ENCODE results near the gene STRN. TPM values are rescaled to one million over a fixed set of nuclear protein-coding genes. Genes with fewer than 3 reads are reported as not detected.

STRN gene
- total and polyA plus RNA-seq, 9 of the 15 experiments (the other 6 are each of a cell fraction or from before 2014, with no cell fraction given) = 1.3 to 31.2 (median 20.0) TPM

- ATAC-seq (no peak), DNase-seq (ENCODE audit: extremely low read depth in 1 of 4, low spot score in 3 of 4) (no peak), FAIRE-seq (no peak)
- H3K4me2 ChIP-seq (ENCODE audit: insufficient read depth, low read length) = no peak overlapping the region
- no peak overlapping the region for H3K4me3 ChIP-seq
- POLR2A ChIA-PET = no interaction called here
- no peak overlapping the region for H2AFZ ChIP-seq (ENCODE audit: low read depth, low read length)
- in situ Hi-C loops (cut with MboI) = no loop called here
- H3K79me2 ChIP-seq (ENCODE audit: control insufficient read depth, insufficient read depth, low read length) = no peaks in the 10 kb centered on the region
- BruUV-seq (replicated peaks) = no TSS peak
- H3K4me1 ChIP-seq (replicated peaks in 1 of 2; ENCODE audit: control insufficient read depth in 2 of 2, insufficient read depth in 2 of 2, low read length in 2 of 2) = peaks cover 0 to 7% of the 10 kb centered on the region in 2 experiments; a peak in 2 of 5 replicates
- H3K27me3 ChIP-seq (ENCODE audit: control insufficient read depth in 2 of 2, insufficient read depth in 2 of 2, low read length in 2 of 2) = no peaks in the 10 kb centered on the region
- no peak overlapping the region for H3K9ac ChIP-seq (ENCODE audit: insufficient read depth in 1 of 2, low read depth in 2 of 2, low read length in 2 of 2)
- 67% methylated on average over 8 of the region's 8 CpGs for WGBS (ENCODE audit: insufficient coverage, low coverage, missing lambda C conversion rate)
- CTCF ChIA-PET (ENCODE audit: low intra/inter-chr PET ratio) = no interaction called here
- no peaks in the 10 kb centered on the region for H3K9me1 ChIP-seq (ENCODE audit: control insufficient read depth, insufficient read depth, low read length)
- no peaks in the 10 kb centered on the region for H4K20me1 ChIP-seq (replicated peaks; ENCODE audit: control insufficient read depth, insufficient read depth, low read length)
- no peaks in the 10 kb centered on the region for H3K9me3 ChIP-seq (replicated peaks; ENCODE audit: control insufficient read depth, insufficient read depth, low read depth, low read length)
- H3K27ac ChIP-seq (ENCODE audit: extremely low read depth, low read depth, low read length) = no peak overlapping the region
- intact Hi-C loops (cut with micrococcal nuclease) = no loop called here
- peaks cover under 1% of the 10 kb centered on the region; the same call in 1 of the 3 replicates for H3K36me3 ChIP-seq (ENCODE audit: control insufficient read depth, insufficient read depth, low read length)
- TF ChIP-seq ZNF408 (CRISPR knock-in tag; IDR thresholded peaks at IDR 0.05; ENCODE audit: low read depth) (no peak), KAT2B (IDR thresholded peaks at IDR 0.05; ENCODE audit: low read depth, low read length) (no peak), PPARD (CRISPR knock-in tag; IDR thresholded peaks at IDR 0.05) (no peak), SMARCA4 (IDR thresholded peaks at IDR 0.05) (no peak), ETS2 (tag; IDR thresholded peaks at IDR 0.05; ENCODE audit: borderline replicate concordance, poor library complexity, severe bottlenecking) (no peak), GATAD2B (IDR thresholded peaks at IDR 0.05; ENCODE audit: borderline replicate concordance) (no peak), BCOR (IDR thresholded peaks at IDR 0.05) (no peak), ZNF197 (CRISPR knock-in tag; IDR thresholded peaks at IDR 0.05; ENCODE audit: low read depth) (no peak), MCM2 (IDR thresholded peaks at IDR 0.05; ENCODE audit: low read depth) (no peak), NFE2 (IDR thresholded peaks at IDR 0.05; ENCODE audit: low read depth) (no peak), SNIP1 (IDR thresholded peaks at IDR 0.05; ENCODE audit: low read depth) (no peak), TBP (optimal IDR thresholded peaks at IDR 0.05; ENCODE audit: low read depth, low read length) (no peak), PCBP2 (IDR thresholded peaks at IDR 0.05; ENCODE audit: low read depth, low read length, poor library complexity, severe bottlenecking) (no peak), NFIC (IDR thresholded peaks at IDR 0.05) (no peak), SNRNP70 (optimal IDR thresholded peaks at IDR 0.05; ENCODE audit: low read depth, low read length) (no peak), RBM22 (IDR thresholded peaks at IDR 0.05; ENCODE audit: low read depth, low read length, poor library complexity, severe bottlenecking) (no peak), EP400 (IDR thresholded peaks at IDR 0.05) (no peak), ZNF668 (CRISPR knock-in tag; IDR thresholded peaks at IDR 0.05) (no peak)
- TF ChIP-seq, protein P1, sequence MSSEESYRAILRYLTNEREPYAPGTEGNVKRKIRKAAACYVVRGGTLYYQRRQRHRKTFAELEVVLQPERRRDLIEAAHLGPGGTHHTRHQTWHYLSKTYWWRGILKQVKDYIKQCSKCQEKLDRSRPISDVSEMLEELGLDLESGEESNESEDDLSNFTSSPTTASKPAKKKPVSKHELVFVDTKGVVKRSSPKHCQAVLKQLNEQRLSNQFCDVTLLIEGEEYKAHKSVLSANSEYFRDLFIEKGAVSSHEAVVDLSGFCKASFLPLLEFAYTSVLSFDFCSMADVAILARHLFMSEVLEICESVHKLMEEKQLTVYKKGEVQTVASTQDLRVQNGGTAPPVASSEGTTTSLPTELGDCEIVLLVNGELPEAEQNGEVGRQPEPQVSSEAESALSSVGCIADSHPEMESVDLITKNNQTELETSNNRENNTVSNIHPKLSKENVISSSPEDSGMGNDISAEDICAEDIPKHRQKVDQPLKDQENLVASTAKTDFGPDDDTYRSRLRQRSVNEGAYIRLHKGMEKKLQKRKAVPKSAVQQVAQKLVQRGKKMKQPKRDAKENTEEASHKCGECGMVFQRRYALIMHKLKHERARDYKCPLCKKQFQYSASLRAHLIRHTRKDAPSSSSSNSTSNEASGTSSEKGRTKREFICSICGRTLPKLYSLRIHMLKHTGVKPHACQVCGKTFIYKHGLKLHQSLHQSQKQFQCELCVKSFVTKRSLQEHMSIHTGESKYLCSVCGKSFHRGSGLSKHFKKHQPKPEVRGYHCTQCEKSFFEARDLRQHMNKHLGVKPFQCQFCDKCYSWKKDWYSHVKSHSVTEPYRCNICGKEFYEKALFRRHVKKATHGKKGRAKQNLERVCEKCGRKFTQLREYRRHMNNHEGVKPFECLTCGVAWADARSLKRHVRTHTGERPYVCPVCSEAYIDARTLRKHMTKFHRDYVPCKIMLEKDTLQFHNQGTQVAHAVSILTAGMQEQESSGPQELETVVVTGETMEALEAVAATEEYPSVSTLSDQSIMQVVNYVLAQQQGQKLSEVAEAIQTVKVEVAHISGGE (CRISPR knock-in tag; IDR thresholded peaks at IDR 0.05) = no peak
These were observed 9.0 kb upstream of the STRN start for GRCh38 chr2:36975306-36975705.

Measured in K562 (cell line).